Thyroid gland (tissue), 4 donors: ENCODE data around the gene FARP2.

Source experiments
- POLR2A ChIP-seq, 2 donors: fragments of 450-650 bp; IDR thresholded peaks; one replicate each; pipeline ENCODE4 v1.6.1; 2017; ENCODE audit warnings: antibody characterized with exemption in 2 of 2, mild to moderate bottlenecking in 2 of 2, moderate library complexity in 1 of 2
- TF ChIP-seq, protein P1 (sequence below), 6 experiments: fragments of 200-600 bp in 3 of 6; fragments of 450-650 bp in 3 of 6; sonication (generic) in 3 of 6; IDR thresholded peaks; one replicate each; pipeline ENCODE4 v1.5.1; 2016 to 2019; ENCODE audit warnings: antibody characterized with exemption in 6 of 6, mild to moderate bottlenecking in 2 of 6, inconsistent platforms in 1 of 6, moderate library complexity in 1 of 6

DNA sequence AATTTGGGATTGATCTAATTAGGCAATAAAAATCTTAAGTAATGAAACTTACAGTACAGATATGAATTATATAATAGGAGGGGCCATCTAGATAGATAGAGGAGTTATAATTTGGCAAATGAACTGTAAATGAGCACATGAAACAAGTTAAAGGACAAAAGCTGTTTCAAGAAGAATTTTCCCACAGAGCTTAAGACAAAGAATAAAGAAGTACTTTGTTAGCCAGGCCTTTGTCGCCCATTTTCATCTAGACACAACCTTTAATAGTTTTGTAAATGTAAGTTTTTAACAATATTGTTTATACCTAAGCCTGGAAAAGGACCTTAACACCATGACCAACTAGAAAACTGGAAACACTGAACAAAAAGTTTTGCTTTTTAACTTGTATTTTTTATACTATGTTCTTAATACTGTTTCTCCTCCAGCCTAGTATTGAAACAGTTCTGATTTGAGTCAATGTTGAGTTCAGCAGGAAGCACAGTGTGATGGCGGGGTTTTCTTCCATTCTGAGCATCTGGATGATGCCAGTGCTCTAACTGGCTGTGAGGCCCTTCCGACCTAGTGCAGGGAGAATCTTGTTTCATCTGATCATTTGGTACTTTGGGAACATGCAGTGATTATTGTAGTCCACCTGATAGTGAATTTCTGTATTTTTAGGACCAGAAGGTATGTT is 37.6 kb downstream of the FARP2 start:
- TF ChIP-seq, protein P1, sequence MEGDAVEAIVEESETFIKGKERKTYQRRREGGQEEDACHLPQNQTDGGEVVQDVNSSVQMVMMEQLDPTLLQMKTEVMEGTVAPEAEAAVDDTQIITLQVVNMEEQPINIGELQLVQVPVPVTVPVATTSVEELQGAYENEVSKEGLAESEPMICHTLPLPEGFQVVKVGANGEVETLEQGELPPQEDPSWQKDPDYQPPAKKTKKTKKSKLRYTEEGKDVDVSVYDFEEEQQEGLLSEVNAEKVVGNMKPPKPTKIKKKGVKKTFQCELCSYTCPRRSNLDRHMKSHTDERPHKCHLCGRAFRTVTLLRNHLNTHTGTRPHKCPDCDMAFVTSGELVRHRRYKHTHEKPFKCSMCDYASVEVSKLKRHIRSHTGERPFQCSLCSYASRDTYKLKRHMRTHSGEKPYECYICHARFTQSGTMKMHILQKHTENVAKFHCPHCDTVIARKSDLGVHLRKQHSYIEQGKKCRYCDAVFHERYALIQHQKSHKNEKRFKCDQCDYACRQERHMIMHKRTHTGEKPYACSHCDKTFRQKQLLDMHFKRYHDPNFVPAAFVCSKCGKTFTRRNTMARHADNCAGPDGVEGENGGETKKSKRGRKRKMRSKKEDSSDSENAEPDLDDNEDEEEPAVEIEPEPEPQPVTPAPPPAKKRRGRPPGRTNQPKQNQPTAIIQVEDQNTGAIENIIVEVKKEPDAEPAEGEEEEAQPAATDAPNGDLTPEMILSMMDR (IDR thresholded peaks at IDR 0.05) = no peak
- TF ChIP-seq POLR2A (IDR thresholded peaks at IDR 0.05) = no peak
